ENCODE data around the gene TEX19.

DNA sequence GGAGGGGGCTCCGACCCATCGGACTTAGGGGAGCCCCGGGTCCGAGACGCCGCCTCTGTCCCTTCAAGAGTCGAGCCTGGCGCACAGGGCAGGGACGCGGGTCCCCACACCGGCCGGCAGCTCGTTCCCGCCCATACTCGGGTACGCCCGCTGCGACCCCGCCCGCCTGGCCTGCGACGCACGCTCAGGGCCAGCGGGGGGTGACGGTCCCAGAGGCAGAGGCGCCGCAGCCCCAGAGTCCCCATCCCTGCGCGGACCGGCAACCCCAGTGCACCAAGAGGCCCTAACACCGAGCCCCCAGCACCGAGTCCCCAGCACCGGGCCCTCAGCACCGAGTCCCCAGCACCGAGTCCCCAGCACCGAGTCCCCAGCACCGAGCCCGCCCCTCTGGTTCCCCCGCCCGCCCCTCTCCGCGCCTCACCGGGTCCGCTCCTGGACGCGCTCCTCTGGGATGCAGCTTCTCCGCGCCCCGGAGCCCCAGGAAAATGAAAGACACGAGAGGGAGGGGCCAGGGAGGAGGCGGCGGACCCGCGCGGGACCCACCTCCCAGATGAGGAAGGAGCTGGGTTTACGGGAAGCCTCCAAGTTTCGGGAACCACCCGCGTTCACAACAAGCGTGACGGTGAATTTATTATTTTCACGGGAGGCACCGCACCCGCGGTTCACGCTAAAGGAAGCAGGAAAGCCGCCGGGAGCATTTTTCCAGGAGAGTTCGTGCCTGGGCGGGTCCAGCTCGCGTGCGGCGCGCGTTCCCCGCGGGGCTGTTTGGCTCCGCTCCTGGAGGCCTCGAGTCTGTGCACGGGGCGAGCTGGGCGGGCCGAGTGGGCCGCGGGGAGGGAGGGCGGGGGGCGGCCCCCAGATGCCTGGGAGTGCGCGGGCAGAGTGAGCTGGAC is 25.5 kb upstream of the TEX19 start, which contains the start of gene SECTM1:
- TF ChIP-seq POLR2G (IDR thresholded peaks at IDR 0.05; ENCODE audit: low read depth, low read length) (no peak), ZZZ3 (IDR thresholded peaks at IDR 0.05) (no peak), XRCC5 (IDR thresholded peaks at IDR 0.05; ENCODE audit: low read depth, low read length) (no peak), ARHGAP35 (IDR thresholded peaks at IDR 0.05; ENCODE audit: partially characterized antibody) (no peak), KLF6 (CRISPR knock-in tag; IDR thresholded peaks at IDR 0.05; ENCODE audit: borderline replicate concordance) (no peak)
- TF ChIP-seq, protein P1, sequence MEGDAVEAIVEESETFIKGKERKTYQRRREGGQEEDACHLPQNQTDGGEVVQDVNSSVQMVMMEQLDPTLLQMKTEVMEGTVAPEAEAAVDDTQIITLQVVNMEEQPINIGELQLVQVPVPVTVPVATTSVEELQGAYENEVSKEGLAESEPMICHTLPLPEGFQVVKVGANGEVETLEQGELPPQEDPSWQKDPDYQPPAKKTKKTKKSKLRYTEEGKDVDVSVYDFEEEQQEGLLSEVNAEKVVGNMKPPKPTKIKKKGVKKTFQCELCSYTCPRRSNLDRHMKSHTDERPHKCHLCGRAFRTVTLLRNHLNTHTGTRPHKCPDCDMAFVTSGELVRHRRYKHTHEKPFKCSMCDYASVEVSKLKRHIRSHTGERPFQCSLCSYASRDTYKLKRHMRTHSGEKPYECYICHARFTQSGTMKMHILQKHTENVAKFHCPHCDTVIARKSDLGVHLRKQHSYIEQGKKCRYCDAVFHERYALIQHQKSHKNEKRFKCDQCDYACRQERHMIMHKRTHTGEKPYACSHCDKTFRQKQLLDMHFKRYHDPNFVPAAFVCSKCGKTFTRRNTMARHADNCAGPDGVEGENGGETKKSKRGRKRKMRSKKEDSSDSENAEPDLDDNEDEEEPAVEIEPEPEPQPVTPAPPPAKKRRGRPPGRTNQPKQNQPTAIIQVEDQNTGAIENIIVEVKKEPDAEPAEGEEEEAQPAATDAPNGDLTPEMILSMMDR (IDR thresholded peaks at IDR 0.05 in 2 of 3, conservative IDR thresholded peaks at IDR 0.05 in 1 of 3; ENCODE audit: insufficient read depth in 2 of 3, low read depth in 1 of 3, low read length in 3 of 3), result no peak
- TF ChIP-seq, protein P2, sequence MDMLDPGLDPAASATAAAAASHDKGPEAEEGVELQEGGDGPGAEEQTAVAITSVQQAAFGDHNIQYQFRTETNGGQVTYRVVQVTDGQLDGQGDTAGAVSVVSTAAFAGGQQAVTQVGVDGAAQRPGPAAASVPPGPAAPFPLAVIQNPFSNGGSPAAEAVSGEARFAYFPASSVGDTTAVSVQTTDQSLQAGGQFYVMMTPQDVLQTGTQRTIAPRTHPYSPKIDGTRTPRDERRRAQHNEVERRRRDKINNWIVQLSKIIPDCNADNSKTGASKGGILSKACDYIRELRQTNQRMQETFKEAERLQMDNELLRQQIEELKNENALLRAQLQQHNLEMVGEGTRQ (CRISPR knock-in tag; IDR thresholded peaks at IDR 0.05), result no peak
